Endothelial cell of umbilical vein (primary cell): ENCODE results near the gene AGFG2. TPM values are rescaled to one million over a fixed set of nuclear protein-coding genes. Genes with fewer than 3 reads are reported as not detected.
A peak's percentile ranks its signal among the peaks of the same experiment; 100 is the strongest.

Experiments used
- BruUV-seq: library from RNA; stranded (reverse); fragments of 400-500 nt; replicated peaks from 2 replicates; lab custom pipeline; 2021; lab: Mats Ljungman, UMichigan
- CTCF ChIA-PET: fragments of 300-600, 350-600 bp; sonication (Branson Sonifier 250); formaldehyde crosslinking; loops from one replicate; lab custom pipeline; 2021; ENCODE audit warnings: antibody characterized with exemption, inconsistent platforms; lab: Charles Lee
- POLR2A ChIA-PET: fragments of 300-600, 350-600 bp; sonication (Branson Sonifier 250); formaldehyde crosslinking; loops from one replicate; lab custom pipeline; 2021; ENCODE audit warnings: antibody characterized with exemption, inconsistent platforms; lab: Charles Lee
- DNase-seq: peaks from one replicate; pipeline ENCODE4 v3.0.0-alpha.2; 2011; ENCODE audit warnings: low read depth, low spot score
- FAIRE-seq: peaks from 2 replicates; lab custom pipeline; 2011; peaks lifted over from hg19 to GRCh38; lab: Jason Lieb, UNC
- H2AFZ ChIP-seq: 2 replicates; pipeline ENCODE4 v1.6.0; 2012; ENCODE audit warnings: low read depth, low read length, control low read depth, inconsistent platforms
- H3K27ac ChIP-seq: 2 replicates; pipeline ENCODE4 v1.5.1; 2011; ENCODE audit warnings: low read depth, mild to moderate bottlenecking, control low read depth, low read length, moderate library complexity; ENCODE audit not compliant: insufficient read depth
- H3K27me3 ChIP-seq, 2 experiments: 2 replicates each; pipeline versions ENCODE4 v1.6.0 to v1.6.1; 2011; ENCODE audit warnings: low read length in 2 of 2, mixed read lengths in 1 of 2; ENCODE audit not compliant: control insufficient read depth in 2 of 2, insufficient read depth in 2 of 2
- H3K36me3 ChIP-seq, 2 experiments: 2 replicates in 1 of 2; 3 replicates in 1 of 2; pipeline ENCODE4 v1.5.1; 2011; ENCODE audit warnings: low read length in 2 of 2, mild to moderate bottlenecking in 1 of 2, moderate library complexity in 1 of 2; ENCODE audit not compliant: control insufficient read depth in 2 of 2, insufficient read depth in 2 of 2; ENCODE audit errors: extremely low read depth in 1 of 2
- H3K4me1 ChIP-seq: 3 replicates; pipeline ENCODE4 v1.5.1; 2011; ENCODE audit warnings: mild to moderate bottlenecking, low read length; ENCODE audit not compliant: control insufficient read depth, insufficient read depth; ENCODE audit errors: extremely low read depth
- H3K4me2 ChIP-seq: 2 replicates; pipeline ENCODE4 v1.6.1; 2011; ENCODE audit warnings: low read length, control low read depth, mixed read lengths; ENCODE audit not compliant: insufficient read depth
- H3K4me3 ChIP-seq, 3 experiments: fragments of 200-600 bp in 1 of 3; sonication (generic), shearing (Covaris generic) in 1 of 3; replicated peaks in 1 of 3; 2 replicates each; pipeline ENCODE4 v1.5.1; 2011 to 2016; ENCODE audit warnings: control low read depth in 3 of 3, low read length in 3 of 3, mild to moderate bottlenecking in 2 of 3, inconsistent platforms in 1 of 3, low read depth in 1 of 3, moderate library complexity in 1 of 3; ENCODE audit not compliant: insufficient read depth in 1 of 3
- H3K79me2 ChIP-seq: 2 replicates; pipeline ENCODE4 v1.6.0; 2012; ENCODE audit warnings: low read length, inconsistent platforms; ENCODE audit not compliant: control insufficient read depth, insufficient read depth
- H3K9ac ChIP-seq: replicated peaks from 2 replicates; pipeline ENCODE3; 2011; ENCODE audit warnings: low read length, control low read depth; ENCODE audit not compliant: insufficient read depth; ENCODE audit errors: extremely low read depth
- H3K9me1 ChIP-seq: replicated peaks from 3 replicates; pipeline ENCODE4 v1.6.0; 2011; ENCODE audit warnings: mild to moderate bottlenecking, low read length; ENCODE audit not compliant: control insufficient read depth, insufficient read depth; ENCODE audit errors: extremely low read depth
- H3K9me3 ChIP-seq: replicated peaks from 2 replicates; pipeline ENCODE4 v1.5.1; 2012; ENCODE audit warnings: low read length, inconsistent platforms; ENCODE audit not compliant: control insufficient read depth, insufficient read depth
- H4K20me1 ChIP-seq: replicated peaks from 2 replicates; pipeline ENCODE3; 2011; ENCODE audit warnings: mild to moderate bottlenecking, low read length; ENCODE audit not compliant: control insufficient read depth, insufficient read depth; ENCODE audit errors: extremely low read depth
- CTCF ChIP-seq, 2 donors: IDR thresholded peaks; 1 replicate in 1 of 2; 2 replicates in 1 of 2; pipeline ENCODE4 v1.5.1; 2011; ENCODE audit warnings: low read length in 2 of 2, mild to moderate bottlenecking in 2 of 2, moderate library complexity in 2 of 2, control low read depth in 1 of 2, inconsistent platforms in 1 of 2, low read depth in 1 of 2; ENCODE audit not compliant: insufficient read depth in 1 of 2; ENCODE audit errors: extremely low read depth in 1 of 2
- EZH2 ChIP-seq: IDR thresholded peaks from 2 replicates; pipeline ENCODE4 v1.6.1; 2012; ENCODE audit warnings: borderline replicate concordance, low read depth, mild to moderate bottlenecking, moderate library complexity, low read length, inconsistent platforms; ENCODE audit not compliant: severe bottlenecking
- GATA2 ChIP-seq: IDR thresholded peaks from 2 replicates; pipeline ENCODE4 v1.7.0; 2011; ENCODE audit warnings: low read depth, mild to moderate bottlenecking, moderate library complexity, mixed read lengths, low read length; ENCODE audit not compliant: insufficient read length, insufficient read depth
- JUN ChIP-seq: IDR thresholded peaks from 2 replicates; pipeline ENCODE4 v1.6.1; 2011; ENCODE audit warnings: borderline replicate concordance, low read depth; ENCODE audit not compliant: insufficient read length, insufficient read depth
- MAX ChIP-seq: IDR thresholded peaks from 2 replicates; pipeline ENCODE4 v1.6.1; 2011; ENCODE audit not compliant: insufficient read depth, insufficient read length
- MYC ChIP-seq: IDR thresholded peaks from one replicate; pipeline ENCODE4 v1.6.1; 2011; ENCODE audit warnings: mild to moderate bottlenecking, low read depth, low read length
- POLR2A ChIP-seq: IDR thresholded peaks from 2 replicates; pipeline ENCODE4 v1.6.1; 2012; ENCODE audit warnings: low read depth, mild to moderate bottlenecking, control low read depth, low read length
- POLR2AphosphoS5 ChIP-seq: IDR thresholded peaks from 2 replicates; pipeline ENCODE4 v1.6.1; 2012; ENCODE audit warnings: low read depth, mild to moderate bottlenecking, control low read depth, low read length, moderate library complexity; ENCODE audit not compliant: insufficient read depth
- dilution Hi-C: fragments of 300-500 bp; cut with MboI; formaldehyde crosslinking; loops from one replicate; pipeline ENCODE4 v1.15.0; 2019; ENCODE audit warnings: low sequenced_read_pairs; ENCODE audit not compliant: extremely low pct_ligation_motif_present
- intact Hi-C: fragments of 100-400 bp; cut with micrococcal nuclease; formaldehyde crosslinking; loops from one replicate; pipeline ENCODE4 v1.10.0; 2022
- polyA plus RNA-seq, 4 experiments: library from polyadenylated mRNA; depleted of rRNA in 3 of 4; stranded (reverse) in 3 of 4; unstranded in 1 of 4; fragments of >200 nt; gene quantifications; 2 replicates each; pipeline versions ENCODE4 v1.2.1 to v1.2.3, GENCODE V29; 2011 to 2012; ENCODE audit warnings: missing spikeins in 1 of 4
- total RNA-seq: library from RNA; stranded (reverse); gene quantifications from 2 replicates; pipeline ENCODE4 v1.2.3, GENCODE V29; 2021

The AGFG2 gene
- total and polyA plus RNA-seq, 2 donors (not counting 3 experiments of a cell fraction or from before 2014, with no cell fraction given) = 33.6 to 44.6 TPM

- CTCF ChIA-PET = interaction anchor here (0.6 to 3.8 kb wide), 36 partner anchors 8 to 264 kb away, joined by 3 to 34 read pairs (median 4); partner anchors contain the start of genes AGFG2, MOSPD3, PCOLCE and SLC12A9
- Histone ChIP-seq H3K9ac (no peak overlapping the region), H3K4me3 (no peak overlapping the region), H3K36me3 (no peaks in the 10 kb centered on the region), H3K4me1 (peaks cover 22% of the 10 kb centered on the region), H3K27ac (no peak overlapping the region), H2AFZ (no peak overlapping the region), H3K79me2 (peaks cover 15% of the 10 kb centered on the region), H3K4me2 (no peak overlapping the region), H3K27me3 (peaks cover 0 to 4% of the 10 kb centered on the region in 2 experiments), H3K9me3 (no peaks in the 10 kb centered on the region), H4K20me1 (no peaks in the 10 kb centered on the region), H3K9me1 (no peaks in the 10 kb centered on the region)
- peak; percentile 41 for DNase-seq
- no peak for TF ChIP-seq GATA2
- peak; percentile 32 to 41 for TF ChIP-seq CTCF (IDR thresholded peaks at IDR 0.05; ENCODE audit: extremely low read depth in 1 of 2, insufficient read depth in 1 of 2, low read depth in 1 of 2, low read length in 2 of 2)
- POLR2A ChIA-PET = no interaction called here
- intact Hi-C loops (loop anchor here (1.0 to 10.0 kb wide), 3 partner anchors 24 to 276 kb away; partner anchors contain the start of genes GIGYF1 and TRIP6), dilution Hi-C loops (no loop called here)
- BruUV-seq = no TSS peak
- FAIRE-seq = peak; percentile 84
Observed at GRCh38 chr7:100588438-100588837, 49.4 kb downstream of the AGFG2 start.

GRCh38 chr7:100589341-100589947 lies 50.4 kb downstream of the AGFG2 start:
- Histone ChIP-seq H4K20me1 (no peaks in the 10 kb centered on the region), H3K4me3 (no peak overlapping the region), H3K79me2 (peaks cover 14% of the 10 kb centered on the region), H2AFZ (no peak overlapping the region), H3K9me3 (no peaks in the 10 kb centered on the region), H3K27me3 (peaks cover 0 to 4% of the 10 kb centered on the region in 2 experiments), H3K4me1 (peaks cover 14% of the 10 kb centered on the region), H3K36me3 (no peaks in the 10 kb centered on the region), H3K9me1 (no peaks in the 10 kb centered on the region), H3K9ac (no peak overlapping the region), H3K4me2 (no peak overlapping the region), H3K27ac (no peak overlapping the region)
- no TSS peak for BruUV-seq
- intact Hi-C loops = loop anchor here (5.0 to 10.0 kb wide), 2 partner anchors 103 to 275 kb away; partner anchors contain the start of genes GIGYF1 and TRIP6
- DNase-seq (no peak), FAIRE-seq (no peak)
- POLR2A ChIA-PET = no interaction called here
- TF ChIP-seq GATA2 = no peak
- no peak for TF ChIP-seq MAX
- no peak for TF ChIP-seq MYC
- TF ChIP-seq POLR2AphosphoS5 = no peak
- no peak for TF ChIP-seq POLR2A
- no peak for TF ChIP-seq CTCF (IDR thresholded peaks at IDR 0.05; ENCODE audit: extremely low read depth in 1 of 2, insufficient read depth in 1 of 2, low read depth in 1 of 2, low read length in 2 of 2)
- TF ChIP-seq JUN = no peak
- no peak for TF ChIP-seq EZH2
- CTCF ChIA-PET = interaction anchor here (0.7 to 3.8 kb wide), 16 partner anchors 9 to 263 kb away, joined by 3 to 34 read pairs (median 6); partner anchors contain the start of genes PCOLCE, SLC12A9 and TSC22D4
- dilution Hi-C loops = no loop called here
